LNCaP clone FGC (cell line): ENCODE measurements around the gene HOXD11.

Experiments
- DNase-seq: peaks from one replicate; pipeline ENCODE4 v3.0.0-alpha.2; 2011; ENCODE audit warnings: low read depth
- H3K4me3 ChIP-seq: 2 replicates; pipeline ENCODE4 v1.5.1; 2011; ENCODE audit warnings: mild to moderate bottlenecking, low read depth, low read length, control low read depth
- CTCF ChIP-seq: IDR thresholded peaks from 2 replicates; pipeline ENCODE4 v1.5.1; 2012; ENCODE audit warnings: mild to moderate bottlenecking; ENCODE audit not compliant: control insufficient read depth, insufficient read depth; ENCODE audit errors: extremely low read depth

HOXD11 gene

DNA sequence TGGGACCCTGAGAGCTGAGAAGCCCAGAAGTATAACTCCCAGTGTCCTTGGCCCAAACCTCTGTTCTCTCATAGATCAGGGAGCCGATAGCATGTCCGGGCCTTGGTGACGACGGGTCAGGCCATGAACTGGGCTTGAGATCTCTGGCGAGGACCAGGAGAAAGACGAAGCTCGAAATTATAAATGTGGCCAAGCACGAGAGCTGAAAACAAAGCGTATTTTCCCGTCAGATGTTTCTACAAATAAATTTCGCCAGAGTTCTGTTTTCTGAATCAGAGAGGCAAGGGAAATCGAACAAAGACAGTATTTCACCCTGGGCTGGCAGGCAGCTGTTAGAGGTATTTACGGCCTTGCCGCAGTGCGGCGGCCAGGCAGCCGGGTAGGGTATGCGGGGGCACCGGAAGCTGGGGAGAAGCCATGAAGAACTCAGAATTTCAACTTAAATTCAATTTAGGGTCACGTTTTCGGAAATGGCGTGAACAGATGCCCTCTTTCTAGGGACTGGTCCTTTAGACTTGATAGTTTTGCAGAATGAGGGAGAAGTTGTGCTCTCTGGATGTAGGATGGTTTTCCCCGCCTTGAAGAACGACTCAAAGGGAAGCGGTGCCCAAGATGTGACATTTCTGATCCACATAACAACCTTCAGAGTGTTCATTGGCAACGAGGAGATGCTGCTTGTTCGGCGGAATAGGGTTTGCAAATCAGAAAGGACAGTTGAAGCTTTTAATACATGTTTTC is 32.0 kb downstream of the HOXD11 start:
- DNase-seq, result no peak
- H3K4me3 ChIP-seq, result no peak overlapping the region
- TF ChIP-seq CTCF, result no peak

DNA sequence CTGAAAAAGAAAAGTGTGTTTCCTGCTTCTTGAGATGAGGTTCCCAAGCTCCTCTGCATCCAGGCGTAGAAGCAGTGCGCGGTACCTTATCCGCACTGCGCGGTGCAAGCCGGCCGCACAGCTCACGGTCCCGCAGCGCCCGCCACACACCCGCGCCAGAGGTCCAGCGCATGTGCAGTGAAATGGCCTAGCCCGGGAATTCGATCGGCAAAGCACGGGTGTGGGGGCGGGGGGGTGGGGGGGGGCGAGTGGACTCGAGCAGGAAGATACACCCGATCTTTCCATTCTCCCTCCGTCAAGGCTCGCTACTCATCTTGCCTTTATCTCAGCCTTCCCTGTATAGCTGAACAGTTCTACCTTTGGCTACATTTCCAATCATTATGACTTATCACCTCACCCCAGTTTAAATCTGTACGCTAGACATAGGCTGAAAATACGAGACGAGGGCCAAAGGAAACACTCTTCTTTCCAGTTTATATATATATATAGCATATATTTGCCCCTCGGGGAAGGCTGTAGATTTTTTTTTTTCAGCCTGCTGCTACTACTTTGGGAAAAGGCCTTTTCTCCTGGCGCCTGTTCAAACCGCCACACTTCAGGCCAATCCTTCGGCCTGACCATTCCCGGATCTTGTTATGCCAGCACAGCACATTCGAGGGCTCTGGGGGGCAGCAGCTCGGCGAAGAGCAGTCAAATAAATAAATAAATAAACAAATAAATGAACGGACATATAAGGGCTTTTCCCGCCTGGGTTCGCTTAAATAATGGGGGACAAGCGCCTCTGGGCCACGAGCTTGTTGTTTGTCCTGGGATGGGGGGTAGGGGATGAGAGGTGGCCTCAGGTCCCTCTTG is 32.8 kb downstream of the HOXD11 start:
- no peak for TF ChIP-seq CTCF
- no peak overlapping the region for H3K4me3 ChIP-seq
- DNase-seq, result no peak

DNA sequence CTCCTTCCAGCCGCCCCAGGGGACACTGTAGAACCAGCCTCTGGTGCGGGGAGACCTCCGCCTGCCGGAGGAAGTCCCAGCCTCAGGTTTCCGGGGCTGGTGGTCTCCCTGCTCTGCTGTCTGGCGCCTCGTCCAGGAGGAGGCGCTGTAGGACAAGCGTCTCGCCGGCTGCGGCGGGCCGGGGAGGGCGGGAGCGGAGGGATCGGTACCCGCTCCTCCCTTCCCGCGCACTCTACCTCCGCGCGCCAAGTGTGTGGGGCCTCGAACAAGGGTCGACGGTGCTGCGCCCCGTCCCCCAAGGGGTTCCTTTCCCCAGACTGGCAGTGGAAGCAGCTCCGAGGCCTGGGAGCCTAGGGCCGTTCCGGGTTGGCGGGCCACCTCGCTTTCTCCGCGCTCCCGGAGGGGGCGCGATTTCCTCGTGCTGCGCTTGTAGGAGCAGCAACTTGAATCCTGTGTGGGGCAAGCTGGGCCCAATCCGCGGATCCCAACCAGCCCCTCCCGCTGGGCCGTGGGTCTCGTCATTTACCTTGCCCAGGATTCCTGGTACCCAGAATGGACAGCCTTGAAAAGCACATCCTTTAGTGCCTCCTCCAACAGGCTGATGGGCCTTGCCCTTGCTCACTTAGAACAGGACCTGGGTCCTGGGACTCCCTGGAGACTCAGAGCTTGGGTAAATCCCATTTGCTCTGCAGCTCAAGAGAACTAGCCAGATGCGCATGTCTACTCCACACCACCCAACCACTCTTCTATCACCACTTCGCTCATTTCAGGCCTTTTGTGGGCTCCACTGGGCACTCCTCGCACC is 33.6 kb downstream of the HOXD11 start:
- TF ChIP-seq CTCF, result peak; percentile 95
- DNase-seq, result no peak
- H3K4me3 ChIP-seq, result peak overlapping the region; percentile 41

- TF ChIP-seq CTCF, result no peak
- H3K4me3 ChIP-seq, result no peak overlapping the region
- DNase-seq, result no peak
Measured at GRCh38 chr2:176142281-176142680, 35.2 kb downstream of the HOXD11 start.

GRCh38 chr2:176145085-176145969 is 38.2 kb downstream of the HOXD11 start:
- DNase-seq, result no peak
- H3K4me3 ChIP-seq, result no peak overlapping the region
- no peak for TF ChIP-seq CTCF

DNA sequence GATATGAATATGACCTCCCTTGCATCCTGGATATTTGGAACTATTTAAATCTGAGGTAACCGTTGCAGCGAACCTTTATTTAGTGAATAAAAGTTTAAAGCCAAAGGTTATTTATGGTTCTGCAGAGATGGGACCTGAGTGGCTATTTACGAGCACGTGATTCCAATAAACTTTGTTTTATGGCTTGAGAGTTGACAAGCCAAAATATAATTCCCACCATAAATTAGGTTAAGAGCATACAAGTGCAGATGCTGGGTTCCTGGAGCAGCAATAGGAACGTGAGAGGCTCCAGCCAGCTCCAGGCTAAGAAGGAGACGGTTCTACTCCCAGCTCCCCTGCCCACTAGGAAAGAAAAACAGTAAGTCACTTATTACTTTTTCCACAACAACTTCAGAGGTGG is 39.0 kb downstream of the HOXD11 start:
- H3K4me3 ChIP-seq, result no peak overlapping the region
- peak; percentile 26 for DNase-seq
- TF ChIP-seq CTCF, result no peak
